ENCODE measurements around the gene CLCF1. TPM values are rescaled to one million over a fixed set of nuclear protein-coding genes. Genes with fewer than 3 reads are reported as not detected.

CLCF1 gene
- total and polyA plus RNA-seq, 2 donors (not counting 3 experiments of a cell fraction or from before 2014, with no cell fraction given) = 5.8 to 6.5 TPM

DNA sequence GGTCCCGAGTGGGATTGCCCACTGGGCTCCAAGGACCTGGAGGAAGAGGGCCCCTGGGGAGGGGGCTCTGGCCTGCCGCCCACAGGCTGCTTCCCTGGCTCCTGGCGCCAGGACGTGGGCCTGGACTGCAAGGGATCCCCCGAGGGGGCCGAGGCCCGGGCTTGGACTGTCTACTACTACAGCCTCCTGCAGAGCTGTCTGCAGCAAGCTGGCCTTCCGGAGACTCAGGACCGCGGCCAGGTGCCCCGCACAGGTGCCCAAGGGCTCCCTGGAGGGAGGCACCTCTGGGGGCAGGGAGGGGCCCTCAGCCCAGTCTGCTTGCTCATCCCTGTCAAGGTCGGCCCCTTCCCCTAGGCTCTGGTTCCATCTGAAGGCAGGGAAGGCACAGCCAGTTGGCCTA, 44.0 kb upstream of the CLCF1 start:
- H4K20me1 ChIP-seq (replicated peaks; ENCODE audit: control insufficient read depth, extremely low read depth, insufficient read depth, low read length) = no peaks in the 10 kb centered on the region
- no peaks in the 10 kb centered on the region for H3K36me3 ChIP-seq (ENCODE audit: control insufficient read depth in 2 of 2, extremely low read depth in 1 of 2, insufficient read depth in 2 of 2, low read length in 2 of 2)
- no peak for DNase-seq (ENCODE audit: low read depth, low spot score)
- BruUV-seq (replicated peaks) = no TSS peak
- H2AFZ ChIP-seq (ENCODE audit: low read depth, low read length) = no peak overlapping the region
- no peaks in the 10 kb centered on the region for H3K79me2 ChIP-seq (ENCODE audit: control insufficient read depth, insufficient read depth, low read length)
- H3K9me1 ChIP-seq (replicated peaks; ENCODE audit: control insufficient read depth, extremely low read depth, insufficient read depth, low read length) = no peaks in the 10 kb centered on the region
- H3K9ac ChIP-seq (replicated peaks; ENCODE audit: extremely low read depth, insufficient read depth, low read length) = no peak overlapping the region
- ChIA-PET POLR2A (no interaction called here), CTCF (interaction anchor here (1.3 to 1.4 kb wide), 2 partner anchors 13 to 28 kb away, joined by 4 to 6 read pairs; partner anchors contain the start of gene TBC1D10C)
- FAIRE-seq = no peak
- peaks cover 4% of the 10 kb centered on the region for H3K4me1 ChIP-seq (ENCODE audit: control insufficient read depth, extremely low read depth, insufficient read depth, low read length)
- no peak overlapping the region for H3K4me3 ChIP-seq (replicated peaks in 1 of 3; ENCODE audit: insufficient read depth in 1 of 3, low read depth in 1 of 3, low read length in 3 of 3)
- no peak overlapping the region for H3K4me2 ChIP-seq (ENCODE audit: insufficient read depth, low read length)
- no peak overlapping the region for H3K27ac ChIP-seq (ENCODE audit: insufficient read depth, low read depth, low read length)
- H3K27me3 ChIP-seq (ENCODE audit: control insufficient read depth in 2 of 2, insufficient read depth in 2 of 2, low read length in 2 of 2) = peaks cover 0 to 10% of the 10 kb centered on the region in 2 experiments
- intact Hi-C loops (cut with micrococcal nuclease) (no loop called here), dilution Hi-C loops (cut with MboI; ENCODE audit: extremely low pct_ligation_motif_present, low sequenced_read_pairs) (no loop called here)
- TF ChIP-seq EZH2 (IDR thresholded peaks at IDR 0.05; ENCODE audit: borderline replicate concordance, low read depth, low read length, severe bottlenecking) (no peak), POLR2A (IDR thresholded peaks at IDR 0.05; ENCODE audit: low read depth, low read length) (no peak), POLR2AphosphoS5 (IDR thresholded peaks at IDR 0.05; ENCODE audit: insufficient read depth, low read depth, low read length) (no peak)
- TF ChIP-seq, protein P1, sequence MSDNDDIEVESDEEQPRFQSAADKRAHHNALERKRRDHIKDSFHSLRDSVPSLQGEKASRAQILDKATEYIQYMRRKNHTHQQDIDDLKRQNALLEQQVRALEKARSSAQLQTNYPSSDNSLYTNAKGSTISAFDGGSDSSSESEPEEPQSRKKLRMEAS (IDR thresholded peaks at IDR 0.05; ENCODE audit: insufficient read depth, insufficient read length) = no peak
- TF ChIP-seq, protein P2, sequence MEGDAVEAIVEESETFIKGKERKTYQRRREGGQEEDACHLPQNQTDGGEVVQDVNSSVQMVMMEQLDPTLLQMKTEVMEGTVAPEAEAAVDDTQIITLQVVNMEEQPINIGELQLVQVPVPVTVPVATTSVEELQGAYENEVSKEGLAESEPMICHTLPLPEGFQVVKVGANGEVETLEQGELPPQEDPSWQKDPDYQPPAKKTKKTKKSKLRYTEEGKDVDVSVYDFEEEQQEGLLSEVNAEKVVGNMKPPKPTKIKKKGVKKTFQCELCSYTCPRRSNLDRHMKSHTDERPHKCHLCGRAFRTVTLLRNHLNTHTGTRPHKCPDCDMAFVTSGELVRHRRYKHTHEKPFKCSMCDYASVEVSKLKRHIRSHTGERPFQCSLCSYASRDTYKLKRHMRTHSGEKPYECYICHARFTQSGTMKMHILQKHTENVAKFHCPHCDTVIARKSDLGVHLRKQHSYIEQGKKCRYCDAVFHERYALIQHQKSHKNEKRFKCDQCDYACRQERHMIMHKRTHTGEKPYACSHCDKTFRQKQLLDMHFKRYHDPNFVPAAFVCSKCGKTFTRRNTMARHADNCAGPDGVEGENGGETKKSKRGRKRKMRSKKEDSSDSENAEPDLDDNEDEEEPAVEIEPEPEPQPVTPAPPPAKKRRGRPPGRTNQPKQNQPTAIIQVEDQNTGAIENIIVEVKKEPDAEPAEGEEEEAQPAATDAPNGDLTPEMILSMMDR (IDR thresholded peaks at IDR 0.05; ENCODE audit: extremely low read depth in 1 of 2, insufficient read depth in 1 of 2, low read depth in 1 of 2, low read length in 2 of 2) = no peak
- no peaks in the 10 kb centered on the region for H3K9me3 ChIP-seq (replicated peaks; ENCODE audit: control insufficient read depth, insufficient read depth, low read length)

All from endothelial cell of umbilical vein (primary cell).